Subcutaneous adipose tissue (tissue), 4 donors: ENCODE results near the gene MGAT5. TPM values are rescaled to one million over a fixed set of nuclear protein-coding genes. Genes with fewer than 3 reads are reported as not detected.

Source experiments
- CTCF ChIP-seq: fragments of 450-650 bp; IDR thresholded peaks from one replicate; pipeline ENCODE4 v1.5.1; 2016; ENCODE audit warnings: low read depth, mild to moderate bottlenecking, control low read depth, antibody characterized with exemption, moderate library complexity
- total RNA-seq, 4 donors: library from RNA; depleted of rRNA; stranded (reverse); fragments of >200 nt; gene quantifications; one replicate each; pipeline ENCODE4 v1.1.0, GENCODE V29; 2016

The MGAT5 gene
- total RNA-seq, 4 donors from 2014 or later: 22.0 to 42.8 (median 32.2) TPM

GRCh38 chr2:134440336-134440909 lies 186.6 kb downstream of the MGAT5 start:
- no peak for TF ChIP-seq CTCF

DNA sequence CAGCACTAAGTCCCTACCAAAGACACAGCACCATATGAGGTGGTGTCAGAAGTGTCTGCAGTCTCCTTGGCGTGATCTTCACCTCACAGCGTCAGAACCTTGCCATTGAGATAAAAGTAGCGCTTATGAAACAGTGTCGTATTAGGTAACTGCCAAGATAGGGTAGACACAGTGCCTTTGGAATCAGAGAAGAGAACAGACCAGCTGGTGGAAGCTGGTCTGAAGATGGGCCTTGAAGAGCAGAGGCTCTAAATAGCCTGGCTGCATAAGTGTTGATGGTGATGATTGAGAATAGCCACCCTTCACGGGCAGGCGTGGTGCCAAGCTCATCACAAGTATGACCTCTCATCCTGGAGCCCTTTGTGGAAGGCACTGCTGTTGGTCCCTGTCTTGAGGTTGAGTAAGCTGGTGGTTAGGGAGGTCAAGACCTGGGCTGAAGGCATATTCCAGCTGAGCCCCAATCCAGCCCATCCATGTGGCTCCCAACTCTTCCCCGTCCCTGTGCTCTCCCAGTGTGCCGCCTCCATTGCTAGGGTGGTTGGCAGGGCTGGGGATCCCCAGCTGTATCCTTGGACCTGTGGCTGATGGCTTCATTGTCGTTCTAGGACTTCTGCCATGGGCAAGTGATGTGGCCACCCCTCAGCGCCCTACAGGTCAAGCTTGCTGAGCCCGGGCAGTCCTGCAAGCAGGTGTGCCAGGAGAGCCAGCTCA lies 187.4 kb downstream of the MGAT5 start:
- TF ChIP-seq CTCF: no peak

DNA sequence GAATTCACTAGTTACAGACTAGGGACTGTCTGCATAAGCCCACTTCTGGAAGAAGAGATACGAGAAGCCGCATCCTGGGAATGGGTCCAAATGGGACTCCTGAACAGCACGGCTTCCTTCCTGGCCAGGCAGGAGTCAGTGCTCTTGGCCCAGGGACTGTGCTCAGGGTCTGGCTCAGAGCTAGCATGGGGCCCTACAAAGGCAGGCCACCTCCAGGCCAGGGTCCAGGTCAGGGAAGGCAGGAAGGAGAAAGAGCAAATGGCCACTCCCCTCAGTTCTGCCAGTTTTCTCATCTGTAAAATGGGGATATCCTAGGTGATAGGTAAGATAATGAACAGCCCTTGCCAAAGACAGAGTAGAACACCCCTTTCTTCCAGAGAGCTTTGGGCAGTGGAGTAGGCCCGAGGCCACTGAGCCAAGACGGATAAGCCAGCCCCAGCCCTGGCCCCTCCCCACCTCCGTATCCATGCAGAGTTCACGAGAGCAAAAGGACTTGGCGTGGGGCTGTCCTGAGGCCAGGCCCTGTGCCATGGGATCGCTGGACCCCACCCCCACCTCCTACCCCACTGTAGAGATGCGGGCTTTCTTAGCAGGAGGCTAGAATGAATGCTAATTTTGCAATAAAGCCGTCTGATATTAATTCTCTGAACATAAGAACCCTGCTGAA lies 190.1 kb downstream of the MGAT5 start:
- no peak for TF ChIP-seq CTCF

- TF ChIP-seq CTCF: no peak
Measured at GRCh38 chr2:134445116-134445515, 191.2 kb downstream of the MGAT5 start.

GRCh38 chr2:134445985-134446382 lies 192.1 kb downstream of the MGAT5 start:
- TF ChIP-seq CTCF: no peak

- no peak for TF ChIP-seq CTCF
Measured at GRCh38 chr2:134446383-134447017, 192.6 kb downstream of the MGAT5 start.

GRCh38 chr2:134447669-134448068 lies 193.8 kb downstream of the MGAT5 start:
- no peak for TF ChIP-seq CTCF
